Right forelimb (tissue), 1 donor: ENCODE data around the gene HOXB4.

Source experiments
- DNase-seq: peaks from one replicate; pipeline ENCODE4 v3.0.0-alpha.2; 2018

Gene HOXB4

GRCh38 chr17:48569240-48569582 is 8.9 kb downstream of the HOXB4 start:
- no peak for DNase-seq

GRCh38 chr17:48568499-48569239 is 9.5 kb downstream of the HOXB4 start:
- DNase-seq = no peak

- DNase-seq = no peak
Measured at GRCh38 chr17:48567646-48568354, 10.3 kb downstream of the HOXB4 start.

- DNase-seq = no peak
Measured at GRCh38 chr17:48567209-48567608, 10.9 kb downstream of the HOXB4 start.

- no peak for DNase-seq
Measured at GRCh38 chr17:48566717-48567116, 11.4 kb downstream of the HOXB4 start.

- DNase-seq = no peak
Measured at GRCh38 chr17:48565925-48566710, 12.0 kb downstream of the HOXB4 start.

GRCh38 chr17:48565022-48565554 is 13.1 kb downstream of the HOXB4 start:
- DNase-seq = no peak

- no peak for DNase-seq
Measured at GRCh38 chr17:48564188-48565021, 13.7 kb downstream of the HOXB4 start.

- no peak for DNase-seq
Measured at GRCh38 chr17:48563867-48564187, 14.3 kb downstream of the HOXB4 start.

GRCh38 chr17:48563385-48563838 is 14.7 kb downstream of the HOXB4 start:
- no peak for DNase-seq

GRCh38 chr17:48562934-48563333 is 15.2 kb downstream of the HOXB4 start:
- DNase-seq = no peak

- no peak for DNase-seq
Measured at GRCh38 chr17:48561884-48562810, 16.0 kb downstream of the HOXB4 start.

GRCh38 chr17:48559840-48560817 is 18.0 kb downstream of the HOXB4 start:
- no peak for DNase-seq

- DNase-seq = no peak
Measured at GRCh38 chr17:48559122-48559839, 18.9 kb downstream of the HOXB4 start.

- no peak for DNase-seq
Measured at GRCh38 chr17:48558831-48559121, 19.4 kb downstream of the HOXB4 start.

GRCh38 chr17:48558057-48558830 is 19.9 kb downstream of the HOXB4 start:
- no peak for DNase-seq

GRCh38 chr17:48556576-48557401 is 21.4 kb downstream of the HOXB4 start:
- DNase-seq = no peak

GRCh38 chr17:48556229-48556575 is 21.9 kb downstream of the HOXB4 start:
- DNase-seq = no peak
